Measurements from ENCODE around the gene STXBP6. TPM values are rescaled to one million over a fixed set of nuclear protein-coding genes. Genes with fewer than 3 reads are reported as not detected.

The STXBP6 gene
- total RNA-seq, 1 experiment from 2014 or later: not detected

DNA sequence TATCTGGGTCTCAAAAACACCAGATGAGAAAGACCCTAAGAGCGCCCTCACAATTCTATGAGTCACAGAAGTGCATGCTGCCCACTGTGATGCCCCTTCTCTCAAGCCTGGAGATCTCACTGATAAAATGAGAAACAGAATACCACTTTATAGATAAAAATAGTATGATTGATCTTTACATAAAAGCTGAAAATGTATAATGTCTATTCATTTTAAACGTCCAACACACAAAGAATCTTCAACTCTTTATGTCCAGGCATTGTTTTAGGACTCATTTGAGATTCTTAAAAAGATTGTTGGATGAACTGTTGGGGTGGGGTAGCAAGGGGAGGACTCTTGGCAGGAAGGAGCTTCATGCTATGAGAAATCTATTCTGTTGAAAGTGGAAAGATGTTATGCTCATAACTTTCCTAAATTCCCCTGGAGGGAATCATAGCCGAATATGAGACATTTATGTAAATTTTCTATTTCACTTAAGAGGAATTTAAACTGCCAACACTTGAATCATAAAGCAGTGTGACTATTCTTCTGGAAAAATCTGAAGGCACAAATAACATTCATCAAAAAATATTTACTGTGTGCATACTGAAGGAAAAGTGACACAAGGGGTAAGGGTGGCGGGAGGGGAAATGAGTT, 174.6 kb downstream of the STXBP6 start:
- no peaks in the 10 kb centered on the region for H3K9me3 ChIP-seq (ENCODE audit: control insufficient read depth, insufficient read depth, low read depth, low read length)
- no peak overlapping the region for H3K4me3 ChIP-seq (ENCODE audit: low read depth in 2 of 2, low read length in 2 of 2)
- TF ChIP-seq POLR2AphosphoS5 (IDR thresholded peaks at IDR 0.05; ENCODE audit: low read depth, low read length) (no peak), TCF7L2 (IDR thresholded peaks at IDR 0.05; ENCODE audit: low read depth, low read length) (no peak)
- TF ChIP-seq, protein P1, sequence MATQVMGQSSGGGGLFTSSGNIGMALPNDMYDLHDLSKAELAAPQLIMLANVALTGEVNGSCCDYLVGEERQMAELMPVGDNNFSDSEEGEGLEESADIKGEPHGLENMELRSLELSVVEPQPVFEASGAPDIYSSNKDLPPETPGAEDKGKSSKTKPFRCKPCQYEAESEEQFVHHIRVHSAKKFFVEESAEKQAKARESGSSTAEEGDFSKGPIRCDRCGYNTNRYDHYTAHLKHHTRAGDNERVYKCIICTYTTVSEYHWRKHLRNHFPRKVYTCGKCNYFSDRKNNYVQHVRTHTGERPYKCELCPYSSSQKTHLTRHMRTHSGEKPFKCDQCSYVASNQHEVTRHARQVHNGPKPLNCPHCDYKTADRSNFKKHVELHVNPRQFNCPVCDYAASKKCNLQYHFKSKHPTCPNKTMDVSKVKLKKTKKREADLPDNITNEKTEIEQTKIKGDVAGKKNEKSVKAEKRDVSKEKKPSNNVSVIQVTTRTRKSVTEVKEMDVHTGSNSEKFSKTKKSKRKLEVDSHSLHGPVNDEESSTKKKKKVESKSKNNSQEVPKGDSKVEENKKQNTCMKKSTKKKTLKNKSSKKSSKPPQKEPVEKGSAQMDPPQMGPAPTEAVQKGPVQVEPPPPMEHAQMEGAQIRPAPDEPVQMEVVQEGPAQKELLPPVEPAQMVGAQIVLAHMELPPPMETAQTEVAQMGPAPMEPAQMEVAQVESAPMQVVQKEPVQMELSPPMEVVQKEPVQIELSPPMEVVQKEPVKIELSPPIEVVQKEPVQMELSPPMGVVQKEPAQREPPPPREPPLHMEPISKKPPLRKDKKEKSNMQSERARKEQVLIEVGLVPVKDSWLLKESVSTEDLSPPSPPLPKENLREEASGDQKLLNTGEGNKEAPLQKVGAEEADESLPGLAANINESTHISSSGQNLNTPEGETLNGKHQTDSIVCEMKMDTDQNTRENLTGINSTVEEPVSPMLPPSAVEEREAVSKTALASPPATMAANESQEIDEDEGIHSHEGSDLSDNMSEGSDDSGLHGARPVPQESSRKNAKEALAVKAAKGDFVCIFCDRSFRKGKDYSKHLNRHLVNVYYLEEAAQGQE (IDR thresholded peaks at IDR 0.05; ENCODE audit: insufficient read depth in 1 of 2, low read depth in 2 of 2, low read length in 1 of 2): no peak
- TF ChIP-seq, protein P2, sequence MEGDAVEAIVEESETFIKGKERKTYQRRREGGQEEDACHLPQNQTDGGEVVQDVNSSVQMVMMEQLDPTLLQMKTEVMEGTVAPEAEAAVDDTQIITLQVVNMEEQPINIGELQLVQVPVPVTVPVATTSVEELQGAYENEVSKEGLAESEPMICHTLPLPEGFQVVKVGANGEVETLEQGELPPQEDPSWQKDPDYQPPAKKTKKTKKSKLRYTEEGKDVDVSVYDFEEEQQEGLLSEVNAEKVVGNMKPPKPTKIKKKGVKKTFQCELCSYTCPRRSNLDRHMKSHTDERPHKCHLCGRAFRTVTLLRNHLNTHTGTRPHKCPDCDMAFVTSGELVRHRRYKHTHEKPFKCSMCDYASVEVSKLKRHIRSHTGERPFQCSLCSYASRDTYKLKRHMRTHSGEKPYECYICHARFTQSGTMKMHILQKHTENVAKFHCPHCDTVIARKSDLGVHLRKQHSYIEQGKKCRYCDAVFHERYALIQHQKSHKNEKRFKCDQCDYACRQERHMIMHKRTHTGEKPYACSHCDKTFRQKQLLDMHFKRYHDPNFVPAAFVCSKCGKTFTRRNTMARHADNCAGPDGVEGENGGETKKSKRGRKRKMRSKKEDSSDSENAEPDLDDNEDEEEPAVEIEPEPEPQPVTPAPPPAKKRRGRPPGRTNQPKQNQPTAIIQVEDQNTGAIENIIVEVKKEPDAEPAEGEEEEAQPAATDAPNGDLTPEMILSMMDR (IDR thresholded peaks at IDR 0.05): no peak
- no TSS peak for BruUV-seq (replicated peaks)
- ATAC-seq (no peak), DNase-seq (ENCODE audit: low read depth, low spot score) (no peak)
- no peaks in the 10 kb centered on the region for H3K27me3 ChIP-seq (ENCODE audit: control insufficient read depth, insufficient read depth, low read length)
- H3K4me1 ChIP-seq (ENCODE audit: control insufficient read depth, insufficient read depth, low read length): no peaks in the 10 kb centered on the region
- in situ Hi-C loops (cut with HindIII; ENCODE audit: low pct_unique_long_range_greater_than_20kb, low sequenced_read_pairs) (no loop called here), intact Hi-C loops (cut with micrococcal nuclease; ENCODE audit: unreplicated experiment) (no loop called here)
- H3K36me3 ChIP-seq (ENCODE audit: control insufficient read depth, insufficient read depth, low read length): no peaks in the 10 kb centered on the region
- CTCF ChIA-PET: no interaction called here
- POLR2A ChIA-PET: no interaction called here
- H3K27ac ChIP-seq (ENCODE audit: low read length): no peak overlapping the region

GRCh38 chr14:24874514-24875202, 175.3 kb downstream of the STXBP6 start:
- no peak for TF ChIP-seq POLR2AphosphoS5 (IDR thresholded peaks at IDR 0.05; ENCODE audit: low read depth, low read length)
- Histone ChIP-seq H3K27ac (ENCODE audit: low read length) (no peak overlapping the region), H3K27me3 (ENCODE audit: control insufficient read depth, insufficient read depth, low read length) (no peaks in the 10 kb centered on the region), H3K36me3 (ENCODE audit: control insufficient read depth, insufficient read depth, low read length) (no peaks in the 10 kb centered on the region), H3K4me1 (ENCODE audit: control insufficient read depth, insufficient read depth, low read length) (no peaks in the 10 kb centered on the region), H3K9me3 (ENCODE audit: control insufficient read depth, insufficient read depth, low read depth, low read length) (no peaks in the 10 kb centered on the region), H3K4me3 (ENCODE audit: low read depth in 2 of 2, low read length in 2 of 2) (no peak overlapping the region)
- no TSS peak for BruUV-seq (replicated peaks)
- in situ Hi-C loops (cut with HindIII; ENCODE audit: low pct_unique_long_range_greater_than_20kb, low sequenced_read_pairs): no loop called here
- ATAC-seq (no peak), DNase-seq (ENCODE audit: low read depth, low spot score) (no peak)
- intact Hi-C loops (cut with micrococcal nuclease; ENCODE audit: unreplicated experiment): no loop called here
- POLR2A ChIA-PET: no interaction called here
- CTCF ChIA-PET: no interaction called here

GRCh38 chr14:24873551-24873950, 176.4 kb downstream of the STXBP6 start:
- CTCF ChIA-PET: no interaction called here
- Histone ChIP-seq H3K27ac (ENCODE audit: low read length) (no peak overlapping the region), H3K9me3 (ENCODE audit: control insufficient read depth, insufficient read depth, low read depth, low read length) (no peaks in the 10 kb centered on the region), H3K4me3 (ENCODE audit: low read depth in 2 of 2, low read length in 2 of 2) (no peak overlapping the region), H3K36me3 (ENCODE audit: control insufficient read depth, insufficient read depth, low read length) (no peaks in the 10 kb centered on the region), H3K4me1 (ENCODE audit: control insufficient read depth, insufficient read depth, low read length) (no peaks in the 10 kb centered on the region), H3K27me3 (ENCODE audit: control insufficient read depth, insufficient read depth, low read length) (no peaks in the 10 kb centered on the region)
- TF ChIP-seq TCF7L2 (IDR thresholded peaks at IDR 0.05; ENCODE audit: low read depth, low read length) (no peak), SIN3A (IDR thresholded peaks at IDR 0.05; ENCODE audit: borderline replicate concordance, insufficient read depth, low read depth, low read length) (no peak), POLR2AphosphoS5 (IDR thresholded peaks at IDR 0.05; ENCODE audit: low read depth, low read length) (no peak)
- TF ChIP-seq, protein P2 (IDR thresholded peaks at IDR 0.05): no peak
- TF ChIP-seq, protein P1 (IDR thresholded peaks at IDR 0.05; ENCODE audit: insufficient read depth in 1 of 2, low read depth in 2 of 2, low read length in 1 of 2): no peak
- in situ Hi-C loops (cut with HindIII; ENCODE audit: low pct_unique_long_range_greater_than_20kb, low sequenced_read_pairs) (no loop called here), intact Hi-C loops (cut with micrococcal nuclease; ENCODE audit: unreplicated experiment) (no loop called here)
- DNase-seq (ENCODE audit: low read depth, low spot score) (no peak), ATAC-seq (no peak)
- no TSS peak for BruUV-seq (replicated peaks)
- POLR2A ChIA-PET: no interaction called here
